RWPE2 (cell line): ENCODE data around the gene TAF4.

Source experiments
- ATAC-seq: fragments of 200-7000 bp; cut with Tn5 transposase; 3 replicates; pipeline ENCODE4 v1.9.1; 2021; ENCODE audit warnings: low read depth
- DNase-seq: peaks from one replicate; pipeline ENCODE4 v3.0.0-alpha.2; 2020; ENCODE audit warnings: low spot score
- H3K27ac ChIP-seq: fragments of 450-650 bp; 2 replicates; pipeline ENCODE4 v1.5.1; 2017; ENCODE audit warnings: mild to moderate bottlenecking; ENCODE audit not compliant: poor library complexity, severe bottlenecking
- H3K27me3 ChIP-seq: fragments of 250-450 bp; sonication (Bioruptor Pico); 2 replicates; pipeline ENCODE4 v1.5.1; 2021; ENCODE audit warnings: mild to moderate bottlenecking, moderate library complexity; ENCODE audit not compliant: insufficient read depth, poor library complexity, severe bottlenecking
- H3K36me3 ChIP-seq: fragments of 250-450 bp; sonication (Bioruptor Pico); 2 replicates; pipeline ENCODE4 v1.5.1; 2020; ENCODE audit warnings: low read depth, mild to moderate bottlenecking, moderate library complexity
- H3K4me1 ChIP-seq: fragments of 250-450 bp; sonication (Bioruptor Pico); 2 replicates; pipeline ENCODE4 v1.5.1; 2021; ENCODE audit warnings: mild to moderate bottlenecking, moderate library complexity; ENCODE audit not compliant: insufficient read depth, poor library complexity, severe bottlenecking
- H3K4me3 ChIP-seq: fragments of 250-450 bp; sonication (Bioruptor Pico); 2 replicates; pipeline ENCODE4 v1.5.1; 2021; ENCODE audit warnings: mild to moderate bottlenecking, moderate library complexity; ENCODE audit not compliant: severe bottlenecking
- H3K9me3 ChIP-seq: fragments of 250-450 bp; sonication (Bioruptor Pico); 2 replicates; pipeline ENCODE4 v1.5.1; 2021; ENCODE audit warnings: mild to moderate bottlenecking, moderate library complexity; ENCODE audit not compliant: severe bottlenecking
- TF ChIP-seq, protein P1 (sequence below): fragments of 450-650 bp; IDR thresholded peaks from one replicate; pipeline ENCODE4 v1.5.1; 2017; ENCODE audit warnings: mild to moderate bottlenecking, moderate library complexity; ENCODE audit not compliant: poor library complexity, severe bottlenecking

Gene TAF4

DNA sequence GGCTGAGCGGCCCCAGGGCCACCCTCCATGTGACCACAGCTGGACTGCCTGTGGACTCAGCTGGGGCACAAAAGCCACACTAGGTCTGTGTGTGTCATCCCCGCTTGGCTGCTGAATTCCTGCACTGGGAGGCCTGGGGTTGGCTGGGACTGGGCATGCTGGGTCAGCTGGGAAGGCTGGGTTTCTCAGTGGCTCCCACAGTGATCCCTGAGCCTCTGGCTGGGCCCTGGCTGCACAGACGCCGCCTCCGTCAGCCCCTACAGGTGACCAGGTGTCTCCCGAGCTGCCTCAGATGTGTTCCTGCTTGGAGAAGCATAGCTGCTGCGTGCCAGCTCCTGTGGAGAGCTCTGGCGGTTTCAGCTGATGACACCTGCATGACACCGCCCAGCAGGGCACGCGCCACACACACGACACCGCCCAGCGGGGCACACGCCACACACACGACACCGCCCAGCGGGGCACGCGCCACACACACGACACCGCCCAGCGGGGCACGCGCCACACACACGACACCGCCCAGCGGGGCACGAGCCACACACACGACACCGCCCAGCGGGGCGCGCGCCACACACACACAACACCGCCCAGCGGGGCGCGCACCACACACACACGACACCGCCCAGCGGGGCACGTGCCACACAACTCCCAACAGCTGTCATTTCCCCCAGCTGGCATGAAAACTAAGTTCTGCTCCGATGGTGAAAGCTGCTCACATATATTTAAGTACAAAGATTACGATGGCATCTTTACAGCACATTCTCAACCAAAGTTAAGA, 88.8 kb downstream of the TAF4 start:
- ATAC-seq: peak; percentile 10; the same call in 1 of the 3 replicates
- peak; percentile 80 for DNase-seq
- H3K4me3 ChIP-seq: no peak overlapping the region
- H3K36me3 ChIP-seq: peaks cover 25% of the 10 kb centered on the region
- no peaks in the 10 kb centered on the region for H3K27me3 ChIP-seq
- TF ChIP-seq, protein P1, sequence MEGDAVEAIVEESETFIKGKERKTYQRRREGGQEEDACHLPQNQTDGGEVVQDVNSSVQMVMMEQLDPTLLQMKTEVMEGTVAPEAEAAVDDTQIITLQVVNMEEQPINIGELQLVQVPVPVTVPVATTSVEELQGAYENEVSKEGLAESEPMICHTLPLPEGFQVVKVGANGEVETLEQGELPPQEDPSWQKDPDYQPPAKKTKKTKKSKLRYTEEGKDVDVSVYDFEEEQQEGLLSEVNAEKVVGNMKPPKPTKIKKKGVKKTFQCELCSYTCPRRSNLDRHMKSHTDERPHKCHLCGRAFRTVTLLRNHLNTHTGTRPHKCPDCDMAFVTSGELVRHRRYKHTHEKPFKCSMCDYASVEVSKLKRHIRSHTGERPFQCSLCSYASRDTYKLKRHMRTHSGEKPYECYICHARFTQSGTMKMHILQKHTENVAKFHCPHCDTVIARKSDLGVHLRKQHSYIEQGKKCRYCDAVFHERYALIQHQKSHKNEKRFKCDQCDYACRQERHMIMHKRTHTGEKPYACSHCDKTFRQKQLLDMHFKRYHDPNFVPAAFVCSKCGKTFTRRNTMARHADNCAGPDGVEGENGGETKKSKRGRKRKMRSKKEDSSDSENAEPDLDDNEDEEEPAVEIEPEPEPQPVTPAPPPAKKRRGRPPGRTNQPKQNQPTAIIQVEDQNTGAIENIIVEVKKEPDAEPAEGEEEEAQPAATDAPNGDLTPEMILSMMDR: no peak
- H3K4me1 ChIP-seq: no peaks in the 10 kb centered on the region
- no peaks in the 10 kb centered on the region for H3K9me3 ChIP-seq
- H3K27ac ChIP-seq: no peak overlapping the region

GRCh38 chr20:61976263-61976643, 89.4 kb downstream of the TAF4 start:
- DNase-seq: peak; percentile 78
- Histone ChIP-seq H3K36me3 (peaks cover 25% of the 10 kb centered on the region), H3K4me1 (no peaks in the 10 kb centered on the region), H3K27me3 (no peaks in the 10 kb centered on the region), H3K4me3 (no peak overlapping the region), H3K9me3 (no peaks in the 10 kb centered on the region), H3K27ac (no peak overlapping the region)
- TF ChIP-seq, protein P1: no peak
- ATAC-seq: no peak

- Histone ChIP-seq H3K27ac (no peak overlapping the region), H3K27me3 (no peaks in the 10 kb centered on the region), H3K9me3 (no peaks in the 10 kb centered on the region), H3K4me1 (no peaks in the 10 kb centered on the region), H3K36me3 (peaks cover 25% of the 10 kb centered on the region), H3K4me3 (no peak overlapping the region)
- peak; percentile 59 for DNase-seq
- no peak for ATAC-seq
- TF ChIP-seq, protein P1: no peak
Measured at GRCh38 chr20:61975407-61976129, 90.1 kb downstream of the TAF4 start.

DNA sequence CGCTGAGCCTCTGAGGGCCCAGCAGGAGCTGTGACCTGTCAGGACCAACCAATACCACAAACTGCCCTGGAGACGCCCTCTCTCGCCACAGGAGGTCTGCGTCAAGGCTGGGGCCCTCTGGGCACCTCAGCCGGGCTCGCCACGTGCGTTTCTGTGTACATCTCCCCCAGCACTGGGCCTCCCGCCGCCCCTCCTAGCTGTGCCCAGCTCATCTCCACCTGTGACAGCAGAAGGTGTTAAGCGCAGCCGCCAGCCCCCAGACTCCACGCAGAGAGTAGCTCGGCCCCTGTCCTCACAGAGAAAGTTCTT, 91.4 kb downstream of the TAF4 start:
- ATAC-seq (no peak), DNase-seq (no peak)
- Histone ChIP-seq H3K4me1 (no peaks in the 10 kb centered on the region), H3K36me3 (peaks cover 25% of the 10 kb centered on the region), H3K9me3 (no peaks in the 10 kb centered on the region), H3K27ac (no peak overlapping the region), H3K4me3 (no peak overlapping the region), H3K27me3 (no peaks in the 10 kb centered on the region)
- TF ChIP-seq, protein P1: no peak
